T1000 (cell line): ENCODE data around the gene WWC2.
A peak's percentile ranks its signal among the peaks of the same experiment; 100 is the strongest.

Source experiments
- DNase-seq: peaks from one replicate; lab custom pipeline; 2025; ENCODE audit warnings: mixed read lengths; lab: John Stamatoyannopoulos, UW

Gene WWC2

DNA sequence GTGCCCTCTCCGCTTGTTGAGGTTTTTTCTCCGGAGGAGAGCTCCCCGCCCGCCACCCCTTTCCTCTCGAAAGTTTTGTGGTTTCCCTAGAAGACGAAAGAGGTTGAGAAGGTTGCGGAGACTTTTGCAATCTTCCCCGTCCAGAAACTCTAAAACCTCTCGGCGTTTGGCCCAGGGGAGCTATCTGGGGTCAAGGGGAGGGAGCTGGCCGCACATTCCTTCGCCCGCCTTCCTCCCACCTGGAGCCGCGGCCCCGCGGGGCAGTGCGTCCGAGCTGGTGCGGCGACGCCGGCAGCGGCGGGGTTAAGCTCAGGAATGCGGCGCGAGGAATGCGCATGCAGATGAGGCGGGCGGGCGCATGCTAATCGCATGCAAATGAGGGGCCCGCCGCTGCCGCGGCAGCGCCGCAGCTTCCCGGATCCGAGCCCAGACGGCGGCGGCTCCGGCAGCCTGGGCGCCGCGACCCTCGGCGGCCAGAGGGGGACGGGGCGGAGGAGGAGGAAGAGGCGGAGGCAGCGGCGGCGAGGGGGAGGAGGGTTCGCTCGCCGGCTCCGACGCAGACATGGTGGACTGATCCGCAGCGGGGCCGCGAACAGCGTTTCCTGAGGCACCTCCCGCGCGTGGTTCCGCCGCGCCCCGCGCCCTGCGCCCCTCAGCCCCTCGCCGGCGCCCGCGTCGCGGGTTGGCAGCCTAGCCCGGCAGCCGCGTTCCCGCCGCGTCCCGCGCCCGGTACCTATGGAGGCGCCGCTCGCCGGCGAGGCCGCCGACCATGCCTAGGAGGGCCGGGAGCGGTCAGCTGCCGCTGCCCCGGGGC, at the start of gene WWC2:
Gene WWC2, plus strand, starts transcription at position 535 of the 814 bp plus-strand sequence. Its CDS starts 235 bp downstream, at position 770.
- peak; percentile 71 for DNase-seq

DNA sequence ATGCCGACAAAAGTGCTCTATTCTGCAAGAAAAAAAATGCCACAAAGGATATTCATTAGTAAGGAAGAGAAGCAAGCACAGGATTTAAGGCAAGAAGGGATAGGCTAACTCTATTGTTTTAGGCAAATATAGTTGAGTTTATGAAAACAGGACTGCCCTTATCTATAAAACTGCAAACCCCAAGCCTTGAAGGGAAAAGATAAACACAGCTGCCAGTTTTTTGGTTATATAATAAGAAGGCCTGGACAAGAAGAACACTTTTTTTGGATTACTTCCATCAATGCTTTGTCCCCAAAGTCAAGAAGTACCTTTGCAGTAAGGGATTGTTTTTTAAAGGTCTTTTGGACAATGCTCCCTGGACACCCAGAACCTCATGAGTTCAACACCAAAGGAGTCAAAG, 45.4 kb upstream of the WWC2 start:
- no peak for DNase-seq

GRCh38 chr4:183057255-183057654, 41.8 kb upstream of the WWC2 start:
- no peak for DNase-seq

- no peak for DNase-seq
Observed at GRCh38 chr4:183059797-183060196, 39.3 kb upstream of the WWC2 start.

GRCh38 chr4:183068502-183068901, 30.6 kb upstream of the WWC2 start:
- DNase-seq: no peak

- DNase-seq: no peak
Observed at GRCh38 chr4:183071222-183071621, 27.8 kb upstream of the WWC2 start.

GRCh38 chr4:183072176-183072575, 26.9 kb upstream of the WWC2 start:
- no peak for DNase-seq

- no peak for DNase-seq
Observed at GRCh38 chr4:183073838-183074145, 25.3 kb upstream of the WWC2 start.

DNA sequence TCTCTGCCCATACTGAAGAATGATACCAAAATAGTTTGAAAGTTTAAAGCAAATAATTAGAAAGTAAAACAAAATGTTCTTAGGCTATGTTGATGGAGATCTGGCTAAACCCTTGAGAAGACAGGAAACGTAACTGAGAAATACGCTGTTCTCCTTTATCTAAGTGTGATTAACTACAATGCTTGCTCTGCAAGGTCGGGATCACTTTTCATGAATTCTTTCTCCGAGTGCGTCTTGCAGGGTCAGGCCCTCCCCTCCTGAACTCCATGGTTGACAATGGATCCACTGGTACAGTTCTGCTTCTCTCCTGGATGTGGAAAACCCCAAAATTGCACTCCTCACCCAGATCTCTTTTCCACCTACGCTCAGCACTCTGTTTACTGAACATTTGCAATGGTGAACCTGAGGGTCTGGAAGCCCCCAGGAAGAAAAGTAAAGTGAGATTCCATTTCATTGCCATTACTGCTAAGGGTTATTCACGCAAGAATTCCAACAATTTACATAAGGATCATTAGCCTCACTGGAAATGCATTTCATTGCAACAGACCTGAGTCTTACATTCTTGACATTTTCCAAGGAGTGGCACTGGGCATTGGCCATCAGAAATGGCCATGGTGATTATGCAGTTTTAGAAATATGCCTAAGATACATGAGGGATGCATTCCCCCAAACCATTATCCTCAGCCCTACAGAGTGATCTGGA, 24.6 kb upstream of the WWC2 start:
- no peak for DNase-seq

GRCh38 chr4:183078634-183079033, 20.4 kb upstream of the WWC2 start:
- DNase-seq: no peak

- DNase-seq: no peak
Observed at GRCh38 chr4:183080372-183081115, 18.5 kb upstream of the WWC2 start.

DNA sequence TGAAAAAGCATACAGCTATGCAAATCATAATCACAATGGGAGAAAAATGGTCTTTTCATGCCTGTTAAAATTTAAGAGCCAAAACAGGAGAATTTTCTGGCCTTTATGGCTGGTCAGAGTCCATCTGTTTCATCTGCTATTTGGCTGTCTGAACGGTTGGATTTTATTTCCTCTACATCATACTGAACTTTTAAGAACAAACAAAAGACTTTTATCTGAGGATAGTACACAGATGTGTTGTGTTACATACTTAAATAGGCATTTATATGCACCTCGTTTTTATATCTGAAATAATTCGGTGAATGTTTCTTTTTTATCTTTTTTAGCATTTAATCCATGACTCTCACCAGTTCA, 18.0 kb upstream of the WWC2 start:
- DNase-seq: no peak

DNA sequence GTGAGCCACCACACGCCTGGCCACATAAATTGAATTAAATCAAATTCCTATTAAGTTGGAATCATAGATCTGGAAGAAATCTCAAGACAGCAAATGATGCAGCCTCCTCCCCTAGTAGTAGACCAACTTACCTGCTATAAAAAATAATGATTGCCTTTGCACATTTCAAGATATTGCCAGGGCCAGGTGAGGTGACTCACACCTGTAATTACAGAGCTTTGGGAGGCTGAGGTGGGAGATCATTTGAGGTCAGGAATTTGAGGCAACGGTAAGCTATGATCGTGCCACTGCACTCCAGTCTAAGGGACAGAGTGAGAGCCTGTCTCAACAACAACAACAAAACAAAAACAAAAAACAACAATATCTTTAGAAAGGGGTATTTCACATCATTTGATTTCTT, 17.0 kb upstream of the WWC2 start:
- no peak for DNase-seq

GRCh38 chr4:183094393-183095198, 4.5 kb upstream of the WWC2 start:
- DNase-seq: no peak

DNA sequence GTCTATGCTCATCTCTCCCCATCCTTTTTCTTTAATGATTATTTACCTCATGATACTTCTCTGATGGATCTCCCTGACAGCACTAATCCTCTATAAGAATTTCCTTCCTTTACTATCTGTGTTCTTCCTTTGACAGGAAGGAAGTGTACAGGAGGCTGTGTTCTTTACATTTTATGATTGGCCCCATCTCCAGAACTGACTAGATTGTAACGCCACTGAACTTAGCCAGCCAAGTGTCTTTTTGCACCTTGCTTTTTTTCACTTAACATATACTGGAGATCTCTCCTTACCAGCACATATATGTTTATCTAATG, 3.9 kb upstream of the WWC2 start:
- DNase-seq: no peak

DNA sequence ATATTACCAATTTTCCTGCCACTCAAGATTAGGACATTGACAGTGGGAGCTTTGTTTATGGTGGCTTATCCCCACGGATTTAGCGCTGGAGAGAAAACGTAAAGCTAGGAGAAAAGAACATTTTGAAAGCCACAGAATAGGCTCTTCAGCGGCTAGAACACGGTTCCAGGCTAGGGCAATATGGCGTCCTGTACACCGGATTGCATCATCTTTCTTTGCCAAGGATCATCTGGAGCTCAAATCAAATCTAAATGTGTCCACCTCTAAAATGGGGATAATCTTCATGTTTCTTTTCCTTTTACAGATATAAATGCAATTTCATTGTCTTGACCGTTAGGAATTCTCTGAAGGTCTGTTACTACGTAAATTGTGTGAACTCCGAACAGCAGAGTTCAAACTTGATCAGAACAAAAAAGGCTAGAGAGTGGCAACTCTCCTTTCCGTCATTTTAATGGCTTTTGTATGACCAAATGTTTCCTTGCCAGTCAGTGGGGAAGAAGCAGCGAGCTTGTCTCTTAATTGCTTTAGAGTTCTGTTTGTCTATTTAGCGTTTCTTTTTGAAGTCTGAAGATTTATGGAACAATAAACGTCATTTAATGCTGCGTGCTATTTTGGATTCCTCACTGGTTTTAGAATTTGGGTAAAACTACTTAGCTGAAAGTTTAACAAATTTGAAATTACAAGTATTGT, 2.6 kb upstream of the WWC2 start:
- DNase-seq: no peak

GRCh38 chr4:183097231-183098018, 1.6 kb upstream of the WWC2 start:
- DNase-seq: no peak

DNA sequence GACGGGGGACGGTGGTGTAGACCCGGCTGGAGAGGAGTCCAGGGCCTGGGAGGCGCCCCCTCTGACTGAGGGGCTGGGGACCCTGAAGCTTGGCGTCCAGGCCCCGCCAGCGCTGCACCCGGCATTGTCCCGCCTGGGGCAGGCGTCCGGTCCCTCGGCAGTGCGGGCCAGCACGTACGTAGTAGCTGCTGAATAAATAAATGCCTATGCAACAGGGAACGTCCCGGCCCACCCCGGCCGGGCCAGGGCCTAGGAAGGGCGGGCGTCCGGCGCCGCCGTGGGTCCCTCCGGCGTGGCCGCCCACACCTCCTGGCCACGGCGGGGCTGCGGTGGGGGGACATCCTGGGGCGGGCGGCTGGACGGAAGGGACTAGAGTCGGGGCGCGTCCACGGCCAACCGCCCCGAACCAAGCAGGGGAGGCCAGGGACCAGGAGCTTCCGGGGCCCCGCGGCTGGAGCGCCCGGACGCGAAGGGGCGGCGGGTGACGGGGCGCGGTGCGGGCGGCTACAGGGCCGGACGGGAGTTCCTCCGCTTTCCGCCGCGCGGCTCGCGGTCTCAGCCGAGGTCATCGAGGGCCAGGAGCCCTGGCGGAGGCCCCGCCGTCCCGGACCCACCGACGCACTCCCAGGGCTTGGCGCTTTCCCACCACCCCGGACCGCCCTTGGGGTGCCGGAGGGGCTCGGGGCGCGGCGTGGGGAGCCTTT, 886 bp upstream of the WWC2 start:
- DNase-seq: peak; percentile 65

GRCh38 chr4:183099537-183100297, 660 bp downstream of the WWC2 start:
- no peak for DNase-seq

DNA sequence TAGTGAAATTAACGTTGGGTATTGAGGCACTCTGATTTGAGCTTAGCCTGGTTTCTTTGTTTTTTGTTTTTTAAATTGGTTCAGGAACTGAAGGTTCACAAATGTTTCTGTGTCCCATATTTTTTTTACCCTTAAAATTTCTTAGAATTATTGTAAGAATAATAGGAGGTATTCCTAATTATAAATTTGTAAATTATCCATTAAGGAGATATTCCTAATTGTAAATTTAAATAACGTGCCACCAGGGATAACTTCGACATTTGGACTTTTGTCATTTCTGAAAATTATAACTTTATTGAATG, 1.2 kb downstream of the WWC2 start:
- DNase-seq: no peak
